GM12878 (cell line): ENCODE data around the gene MIEN1. TPM values are rescaled to one million over a fixed set of nuclear protein-coding genes. Genes with fewer than 3 reads are reported as not detected.

ENCODE experiments used
- ATAC-seq: fragments of 200-7000 bp; cut with Tn5 transposase; 3 replicates; pipeline ENCODE4 v1.9.1; 2020; ENCODE audit warnings: mild to moderate bottlenecking, moderate library complexity
- BruUV-seq: library from RNA; stranded (reverse); fragments of 400-500 nt; replicated peaks from 2 replicates; lab custom pipeline; 2021; lab: Mats Ljungman, UMichigan
- CTCF ChIA-PET: fragments of 300-600 bp; sonication (Branson Sonifier 250); formaldehyde crosslinking; extraction: SDS; loops from one replicate; lab custom pipeline; 2021; ENCODE audit warnings: inconsistent platforms; lab: Yijun Ruan, JAX
- POLR2A ChIA-PET: fragments of 350-600 bp; formaldehyde crosslinking; extraction: SDS; loops from one replicate; lab custom pipeline; 2021; ENCODE audit warnings: inconsistent platforms; lab: Charles Lee
- RAD21 ChIA-PET: fragments of 300-600 bp; sonication (Branson Sonifier 250); formaldehyde crosslinking; loops from one replicate; lab custom pipeline; 2023; ENCODE audit warnings: antibody characterized with exemption; ENCODE audit not compliant: unreplicated experiment; lab: Charles Lee
- SMC1A ChIA-PET: fragments of 300-600 bp; sonication (Branson Sonifier 250); formaldehyde crosslinking; loops from one replicate; lab custom pipeline; 2023; ENCODE audit not compliant: unreplicated experiment, uncharacterized antibody; lab: Charles Lee
- DNase-seq: peaks from one replicate; pipeline ENCODE4 v3.0.0-alpha.2; 2011; ENCODE audit warnings: low read depth, low spot score
- FAIRE-seq: peaks from 3 replicates; lab custom pipeline; 2011; peaks lifted over from hg19 to GRCh38; lab: Jason Lieb, UNC
- H2AFZ ChIP-seq: 2 replicates; pipeline ENCODE4 v1.6.0; 2011; ENCODE audit warnings: low read depth, low read length, control low read depth; ENCODE audit not compliant: control insufficient read depth
- H3K27ac ChIP-seq: 2 replicates; pipeline ENCODE4 v1.5.1; 2011; ENCODE audit warnings: control low read depth; ENCODE audit not compliant: control insufficient read depth, insufficient read depth
- H3K27me3 ChIP-seq, 2 experiments: replicated peaks in 1 of 2; 2 replicates each; pipeline versions ENCODE4 v1.6.0 to v1.6.1; 2011; ENCODE audit warnings: low read length in 1 of 2; ENCODE audit not compliant: control insufficient read depth in 2 of 2, insufficient read depth in 2 of 2
- H3K36me3 ChIP-seq, 2 experiments: 2 replicates each; pipeline ENCODE4 v1.5.1; 2011; ENCODE audit warnings: low read length in 1 of 2; ENCODE audit not compliant: control insufficient read depth in 2 of 2, insufficient read depth in 2 of 2
- H3K4me1 ChIP-seq: 2 replicates; pipeline ENCODE4 v1.6.1; 2011; ENCODE audit warnings: mild to moderate bottlenecking, low read length, moderate library complexity, mixed read lengths; ENCODE audit not compliant: control insufficient read depth, insufficient read depth
- H3K4me2 ChIP-seq: 2 replicates; pipeline ENCODE4 v1.6.0; 2011; ENCODE audit warnings: control low read depth; ENCODE audit not compliant: control insufficient read depth, insufficient read depth
- H3K4me3 ChIP-seq: fragments of 200-600 bp; sonication (generic); 2 replicates; pipeline ENCODE4 v1.5.1; 2016
- H3K79me2 ChIP-seq: 2 replicates; pipeline ENCODE4 v1.6.0; 2011; ENCODE audit warnings: low read length; ENCODE audit not compliant: control insufficient read depth, insufficient read depth
- H3K9ac ChIP-seq: 2 replicates; pipeline ENCODE4 v1.8.0; 2011; ENCODE audit warnings: low read length, control low read depth, mixed read lengths; ENCODE audit not compliant: control insufficient read depth, insufficient read depth
- H3K9me3 ChIP-seq: replicated peaks from 3 replicates; pipeline ENCODE4 v1.5.1; 2011; ENCODE audit warnings: mild to moderate bottlenecking, low read length; ENCODE audit not compliant: control insufficient read depth, insufficient read depth
- H4K20me1 ChIP-seq: 2 replicates; pipeline ENCODE4 v1.6.0; 2011; ENCODE audit not compliant: control insufficient read depth, insufficient read depth
- CBFB ChIP-seq: IDR thresholded peaks from 2 replicates; pipeline ENCODE4 v1.6.1; 2016; ENCODE audit warnings: antibody characterized with exemption, low read depth
- ELK1 ChIP-seq: IDR thresholded peaks from 2 replicates; pipeline ENCODE4 v1.6.1; 2012; ENCODE audit warnings: low read depth, low read length, improper control_type of control experiment
- IRF5 ChIP-seq: fragments of 450-650 bp; IDR thresholded peaks from 2 replicates; pipeline ENCODE4 v1.6.1; 2017; ENCODE audit warnings: borderline replicate concordance
- RBBP5 ChIP-seq: fragments of 200-600 bp; sonication (generic); conservative IDR thresholded peaks from 2 replicates; pipeline ENCODE4 v1.6.1; 2016
- RUNX3 ChIP-seq: IDR thresholded peaks from 2 replicates; pipeline ENCODE4 v1.6.1; 2012; ENCODE audit warnings: low read length, inconsistent platforms
- SMAD1 ChIP-seq: fragments of 450-650 bp; IDR thresholded peaks from 2 replicates; pipeline ENCODE4 v1.6.1; 2018; ENCODE audit warnings: mild to moderate bottlenecking, low read depth; ENCODE audit not compliant: partially characterized antibody
- SREBF1 ChIP-seq: IDR thresholded peaks from 2 replicates; pipeline ENCODE4 v1.6.1; 2012; ENCODE audit warnings: mild to moderate bottlenecking, low read length
- TCF12 ChIP-seq: IDR thresholded peaks from 2 replicates; pipeline ENCODE4 v1.6.1; 2011; ENCODE audit warnings: low read depth, mild to moderate bottlenecking, low read length
- ZNF217 ChIP-seq: fragments of 450-650 bp; IDR thresholded peaks from 2 replicates; pipeline ENCODE4 v1.6.1; 2017; ENCODE audit warnings: antibody characterized with exemption, mild to moderate bottlenecking
- WGBS: methylation state at CpG from one replicate; pipeline ENCODE4 v1.1.6; 2016; ENCODE audit warnings: low lambda C conversion rate; ENCODE audit not compliant: insufficient replicate concordance, insufficient coverage; ENCODE audit errors: missing lambda C conversion rate; 5-methylcytosine and 5-hydroxymethylcytosine counted together
- in situ Hi-C: fragments of 300-500 bp; cut with MboI; formaldehyde crosslinking; loops from 9 replicates; pipeline ENCODE4 v1.14.3; 2018; ENCODE audit warnings: mixed read lengths
- intact Hi-C: fragments of 100-400 bp; cut with micrococcal nuclease; formaldehyde crosslinking; loops from one replicate; pipeline ENCODE4 v1.14.2; 2022; ENCODE audit not compliant: unreplicated experiment
- polyA plus RNA-seq, 11 experiments: library from polyadenylated mRNA; depleted of rRNA in 4 of 11; unstranded in 6 of 11; stranded (reverse) in 5 of 11; fragments of >200 nt; fragmentation: Nextera tagmentation in 4 of 11; fragmentation: Illumina TruSeq in 1 of 11; extraction: Ambion mirVana in 4 of 11; extraction: Trizol in 1 of 11; gene quantifications; 1 replicate in 1 of 11; 2 replicates in 10 of 11; pipeline versions ENCODE4 v1.2.1 to v1.2.3, GENCODE V29; 2011 to 2016; ENCODE audit warnings: inconsistent platforms in 2 of 11, missing spikeins in 2 of 11, low read depth in 1 of 11
- total RNA-seq, 4 experiments: library from RNA; depleted of rRNA in 3 of 4; stranded (reverse); fragments of >200 nt in 3 of 4; fragmentation: Illumina TruSeq in 1 of 4; extraction: Trizol in 1 of 4; gene quantifications; 2 replicates each; pipeline versions ENCODE4 v1.2.1 to v1.2.3, GENCODE V29; 2013 to 2021
- TF ChIP-seq, protein P1 (sequence below): fragments of 450-650 bp; IDR thresholded peaks from 2 replicates; pipeline ENCODE4 v1.6.1; 2016; ENCODE audit warnings: mild to moderate bottlenecking
- TF ChIP-seq, protein P2 (sequence below): IDR thresholded peaks from 2 replicates; pipeline ENCODE4 v1.6.1; 2012; ENCODE audit warnings: mild to moderate bottlenecking, low read depth, low read length

Gene MIEN1
- total and polyA plus RNA-seq, 10 of the 15 experiments (the other 5 are each of a cell fraction or from before 2014, with no cell fraction given), result 24.9 to 89.1 (median 47.7) TPM

GRCh38 chr17:39740357-39741111 lies 10.2 kb upstream of the MIEN1 start (continued):
- no peak for TF ChIP-seq RUNX3

GRCh38 chr17:39739885-39740356 lies 9.6 kb upstream of the MIEN1 start:
- Histone ChIP-seq H3K4me1 (peaks cover 10% of the 10 kb centered on the region), H3K9me3 (no peaks in the 10 kb centered on the region), H3K79me2 (no peaks in the 10 kb centered on the region), H3K9ac (no peak overlapping the region), H3K4me3 (no peak overlapping the region), H3K36me3 (no peaks in the 10 kb centered on the region), H3K27me3 (peaks cover 0 to 2% of the 10 kb centered on the region in 2 experiments; a peak in 2 of 4 replicates), H3K27ac (no peak overlapping the region), H2AFZ (peak overlapping the region; percentile 52; the same call in 1 of the 2 replicates), H4K20me1 (no peaks in the 10 kb centered on the region), H3K4me2 (peak overlapping the region; percentile 45; the same call in 1 of the 2 replicates)
- ChIA-PET CTCF (interaction anchor here (0.6 to 1.0 kb wide), 4 partner anchors 9 to 116 kb away, joined by 3 to 7 read pairs (median 3); partner anchors contain the start of gene MIEN1), POLR2A (interaction anchor here (0.6 kb wide), 1 partner anchor 1449 kb away, joined by 5 read pairs; no protein-coding TSS in a partner anchor), RAD21 (interaction anchor here (1.0 kb wide), 1 partner anchor 10 kb away, joined by 4 read pairs; no protein-coding TSS in a partner anchor), SMC1A (no interaction called here)
- in situ Hi-C loops (no loop called here), intact Hi-C loops (no loop called here)
- FAIRE-seq, result no peak
- no TSS peak for BruUV-seq
- TF ChIP-seq, protein P1, sequence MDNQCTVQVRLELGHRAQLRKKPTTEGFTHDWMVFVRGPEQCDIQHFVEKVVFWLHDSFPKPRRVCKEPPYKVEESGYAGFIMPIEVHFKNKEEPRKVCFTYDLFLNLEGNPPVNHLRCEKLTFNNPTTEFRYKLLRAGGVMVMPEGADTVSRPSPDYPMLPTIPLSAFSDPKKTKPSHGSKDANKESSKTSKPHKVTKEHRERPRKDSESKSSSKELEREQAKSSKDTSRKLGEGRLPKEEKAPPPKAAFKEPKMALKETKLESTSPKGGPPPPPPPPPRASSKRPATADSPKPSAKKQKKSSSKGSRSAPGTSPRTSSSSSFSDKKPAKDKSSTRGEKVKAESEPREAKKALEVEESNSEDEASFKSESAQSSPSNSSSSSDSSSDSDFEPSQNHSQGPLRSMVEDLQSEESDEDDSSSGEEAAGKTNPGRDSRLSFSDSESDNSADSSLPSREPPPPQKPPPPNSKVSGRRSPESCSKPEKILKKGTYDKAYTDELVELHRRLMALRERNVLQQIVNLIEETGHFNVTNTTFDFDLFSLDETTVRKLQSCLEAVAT, result no peak
- TF ChIP-seq SREBF1, result no peak
- no peak for TF ChIP-seq RUNX3
- no peak for TF ChIP-seq IRF5
- no peak for TF ChIP-seq ELK1
- TF ChIP-seq ZNF217, result no peak
- no peak for TF ChIP-seq SMAD1
- TF ChIP-seq RBBP5, result no peak
- TF ChIP-seq TCF12, result no peak
- no peak for TF ChIP-seq CBFB
- TF ChIP-seq, protein P2, sequence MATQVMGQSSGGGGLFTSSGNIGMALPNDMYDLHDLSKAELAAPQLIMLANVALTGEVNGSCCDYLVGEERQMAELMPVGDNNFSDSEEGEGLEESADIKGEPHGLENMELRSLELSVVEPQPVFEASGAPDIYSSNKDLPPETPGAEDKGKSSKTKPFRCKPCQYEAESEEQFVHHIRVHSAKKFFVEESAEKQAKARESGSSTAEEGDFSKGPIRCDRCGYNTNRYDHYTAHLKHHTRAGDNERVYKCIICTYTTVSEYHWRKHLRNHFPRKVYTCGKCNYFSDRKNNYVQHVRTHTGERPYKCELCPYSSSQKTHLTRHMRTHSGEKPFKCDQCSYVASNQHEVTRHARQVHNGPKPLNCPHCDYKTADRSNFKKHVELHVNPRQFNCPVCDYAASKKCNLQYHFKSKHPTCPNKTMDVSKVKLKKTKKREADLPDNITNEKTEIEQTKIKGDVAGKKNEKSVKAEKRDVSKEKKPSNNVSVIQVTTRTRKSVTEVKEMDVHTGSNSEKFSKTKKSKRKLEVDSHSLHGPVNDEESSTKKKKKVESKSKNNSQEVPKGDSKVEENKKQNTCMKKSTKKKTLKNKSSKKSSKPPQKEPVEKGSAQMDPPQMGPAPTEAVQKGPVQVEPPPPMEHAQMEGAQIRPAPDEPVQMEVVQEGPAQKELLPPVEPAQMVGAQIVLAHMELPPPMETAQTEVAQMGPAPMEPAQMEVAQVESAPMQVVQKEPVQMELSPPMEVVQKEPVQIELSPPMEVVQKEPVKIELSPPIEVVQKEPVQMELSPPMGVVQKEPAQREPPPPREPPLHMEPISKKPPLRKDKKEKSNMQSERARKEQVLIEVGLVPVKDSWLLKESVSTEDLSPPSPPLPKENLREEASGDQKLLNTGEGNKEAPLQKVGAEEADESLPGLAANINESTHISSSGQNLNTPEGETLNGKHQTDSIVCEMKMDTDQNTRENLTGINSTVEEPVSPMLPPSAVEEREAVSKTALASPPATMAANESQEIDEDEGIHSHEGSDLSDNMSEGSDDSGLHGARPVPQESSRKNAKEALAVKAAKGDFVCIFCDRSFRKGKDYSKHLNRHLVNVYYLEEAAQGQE, result no peak
- no peak for ATAC-seq
- no peak for DNase-seq
- whole genome bisulfite sequencing, result 59% methylated on average over 9 of the region's 9 CpGs
